Suprapubic skin (tissue), 4 donors: ENCODE measurements around the gene MNT.

Source experiments
- CTCF ChIP-seq, 2 donors: fragments of 200-600 bp in 1 of 2; fragments of 450-650 bp in 1 of 2; sonication (generic) in 1 of 2; IDR thresholded peaks; one replicate each; pipeline ENCODE4 v1.5.1; 2016 to 2019; ENCODE audit warnings: antibody characterized with exemption in 2 of 2, mild to moderate bottlenecking in 1 of 2, moderate library complexity in 1 of 2
- EP300 ChIP-seq: sonication (generic); formaldehyde crosslinking; IDR thresholded peaks from one replicate; pipeline ENCODE4 v1.6.1; 2017; ENCODE audit warnings: antibody characterized with exemption
- POLR2A ChIP-seq, 2 donors: fragments of 450-650 bp; IDR thresholded peaks; one replicate each; pipeline ENCODE4 v1.6.1; 2017; ENCODE audit warnings: antibody characterized with exemption in 2 of 2, mild to moderate bottlenecking in 2 of 2, moderate library complexity in 2 of 2
- POLR2AphosphoS5 ChIP-seq, 3 donors: sonication (generic); formaldehyde crosslinking; IDR thresholded peaks; one replicate each; pipeline ENCODE4 v1.6.1; 2017; ENCODE audit warnings: antibody characterized with exemption in 3 of 3

- TF ChIP-seq POLR2AphosphoS5 (IDR thresholded peaks at IDR 0.05) (no peak), CTCF (IDR thresholded peaks at IDR 0.05) (no peak), EP300 (no peak), POLR2A (IDR thresholded peaks at IDR 0.05) (no peak)
These were observed 65.1 kb downstream of the MNT start for GRCh38 chr17:2335726-2336214.
